Measurements from ENCODE around the gene SPX.
A peak's percentile ranks its signal among the peaks of the same experiment; 100 is the strongest.

SPX gene, protein sequence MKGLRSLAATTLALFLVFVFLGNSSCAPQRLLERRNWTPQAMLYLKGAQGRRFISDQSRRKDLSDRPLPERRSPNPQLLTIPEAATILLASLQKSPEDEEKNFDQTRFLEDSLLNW

DNA sequence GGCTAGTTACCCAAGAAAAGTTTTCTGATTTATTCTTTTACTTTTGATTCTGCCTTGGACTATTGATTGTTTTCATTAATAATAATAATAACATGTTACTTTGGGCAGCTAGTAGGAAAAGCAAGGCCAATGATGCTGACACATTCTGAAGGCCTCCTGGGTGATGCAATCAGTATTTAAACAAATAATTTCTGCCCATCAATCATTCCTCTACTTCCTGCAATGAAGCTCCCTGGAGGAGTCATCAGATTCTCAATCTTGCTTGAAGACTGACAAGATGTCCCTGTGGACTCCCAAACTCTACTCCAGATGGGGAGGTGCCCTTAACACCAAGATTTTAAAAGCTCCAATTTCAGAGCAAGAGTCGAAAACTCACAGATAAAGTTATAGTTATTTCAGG, at the start of gene SPX:
Gene SPX (plus strand): TSS at position 244 of the 400 bp plus-strand sequence. CDS start 177 bp downstream, outside the sequence.
- no peak for DNase-seq

- DNase-seq, result no peak
Observed at GRCh38 chr12:21476949-21477348, 49.1 kb upstream of the SPX start.

DNA sequence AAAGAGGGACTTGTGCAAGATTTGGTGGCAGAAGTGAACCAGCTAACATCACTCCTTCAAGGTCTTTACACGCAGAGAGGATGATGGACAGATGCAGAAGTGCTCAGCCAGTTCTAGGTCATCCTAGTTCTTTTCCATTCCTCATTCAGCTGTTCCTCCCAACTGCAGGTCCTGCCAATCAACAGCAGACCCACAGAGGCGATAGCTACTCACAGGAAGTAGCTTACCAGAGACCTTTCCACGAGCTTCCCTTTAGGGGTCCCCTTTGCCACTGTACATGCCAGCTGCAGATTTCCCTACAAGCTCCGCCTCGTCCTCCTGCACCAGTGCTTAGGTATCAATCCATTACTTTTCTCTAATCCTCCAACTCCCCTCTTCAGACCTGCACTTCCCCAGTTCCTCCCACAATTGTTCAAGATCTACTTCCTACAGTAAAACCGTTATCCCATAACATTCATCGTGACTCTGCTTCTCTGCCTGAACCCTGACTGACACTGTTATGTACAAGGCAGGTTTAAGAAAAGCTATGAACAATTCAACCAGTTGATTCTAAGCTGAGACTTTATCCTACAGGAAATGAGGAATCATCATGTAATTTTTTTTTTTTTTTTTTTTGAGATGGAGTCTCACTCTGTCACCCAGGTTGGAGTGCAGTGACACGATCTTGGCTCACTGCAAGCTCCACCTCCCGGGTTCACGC, 47.2 kb upstream of the SPX start:
- DNase-seq, result no peak

GRCh38 chr12:21483531-21483930, 42.6 kb upstream of the SPX start:
- DNase-seq, result no peak

- DNase-seq, result no peak
Observed at GRCh38 chr12:21485998-21486397, 40.1 kb upstream of the SPX start.

GRCh38 chr12:21499765-21500164, 26.3 kb upstream of the SPX start:
- no peak for DNase-seq

GRCh38 chr12:21500786-21501257, 25.3 kb upstream of the SPX start:
- DNase-seq, result peak; percentile 5

DNA sequence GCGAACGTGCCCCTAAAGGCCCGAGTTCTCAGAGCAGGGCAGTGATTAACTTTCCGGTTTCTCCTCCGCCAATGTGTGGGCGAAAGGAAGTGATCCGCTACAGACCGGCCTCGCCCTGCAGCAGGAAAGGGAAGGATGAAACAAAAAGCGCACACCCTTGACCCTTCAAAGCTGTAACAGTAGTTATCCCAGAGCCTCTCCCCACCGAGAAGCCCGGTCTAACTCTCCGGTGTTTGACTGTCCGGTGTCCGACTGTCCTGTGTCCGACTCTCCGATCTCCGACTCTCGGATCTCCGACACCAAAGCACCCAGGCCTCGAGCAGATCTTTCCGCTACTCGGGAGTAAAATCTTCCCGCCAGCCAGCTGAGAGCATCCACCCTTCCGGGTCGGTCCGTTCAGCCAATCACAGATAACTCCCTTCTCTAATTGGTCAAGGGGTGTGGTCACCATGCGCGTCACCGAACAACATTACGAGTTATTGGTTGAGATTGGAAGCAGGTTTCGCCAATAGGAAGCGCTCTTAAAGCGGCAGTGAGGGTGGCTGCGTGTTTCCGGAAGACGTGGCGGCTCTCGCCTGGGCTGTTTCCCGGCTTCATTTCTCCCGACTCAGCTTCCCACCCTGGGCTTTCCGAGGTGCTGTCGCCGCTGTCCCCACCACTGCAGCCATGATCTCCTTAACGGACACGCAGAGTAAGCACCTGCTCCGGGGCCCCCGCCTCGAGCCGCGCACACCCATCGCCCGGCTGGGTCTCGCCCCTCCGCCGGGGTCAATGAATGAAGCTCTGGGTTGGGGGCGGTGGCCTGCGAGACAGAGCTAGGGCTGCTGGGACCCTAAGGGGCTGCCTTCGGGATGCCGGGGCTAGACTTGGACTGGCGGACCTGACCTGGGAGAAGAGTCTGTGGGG, 24.6 kb upstream of the SPX start, which contains the start of the genes GOLT1B and RECQL:
Gene GOLT1B (plus strand): TSS at position 532 of the 906 bp plus-strand sequence. CDS start 135 bp downstream, at position 667.
Gene RECQL (minus strand): TSS at position 378 of the 906 bp plus-strand sequence. CDS start 2,065 bp downstream, outside the sequence.
- DNase-seq, result peak; percentile 97

DNA sequence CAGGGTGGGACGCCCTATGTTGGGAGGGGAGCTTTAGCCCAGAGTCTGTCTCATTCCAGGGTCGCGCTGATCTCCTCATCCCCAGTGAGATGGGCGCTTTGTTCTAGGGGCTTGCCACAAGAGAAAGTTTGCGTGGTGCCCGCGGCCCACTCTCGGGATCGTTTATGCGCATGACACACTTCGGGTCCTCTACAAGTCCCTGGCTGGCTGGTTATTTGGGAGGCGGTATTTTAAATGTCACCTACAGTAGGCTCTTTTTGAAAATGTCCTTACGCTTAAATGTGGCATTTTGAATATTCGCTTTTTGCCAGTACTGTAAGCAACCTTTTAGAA, 24.0 kb upstream of the SPX start:
- peak; percentile 8 for DNase-seq

DNA sequence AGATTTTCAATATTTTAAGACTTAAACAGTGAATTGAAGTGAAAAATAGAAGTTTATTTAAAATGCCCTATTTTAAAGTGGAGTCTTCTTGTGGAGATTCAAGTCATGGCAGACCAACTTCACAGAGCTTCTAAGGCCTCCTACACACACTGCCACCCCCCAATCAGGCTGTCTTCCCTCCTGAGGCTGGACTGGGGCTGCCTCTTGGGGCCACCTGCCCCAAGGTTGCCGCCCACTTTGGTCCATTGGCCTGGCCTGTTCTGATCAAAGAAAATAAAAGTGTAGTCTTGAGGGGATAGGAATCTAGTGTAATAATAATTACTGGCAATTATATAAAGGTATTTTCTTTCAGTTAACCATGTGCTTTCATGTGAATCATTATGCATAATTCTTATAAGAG, 23.2 kb upstream of the SPX start:
- no peak for DNase-seq

- no peak for DNase-seq
Observed at GRCh38 chr12:21505888-21506287, 20.2 kb upstream of the SPX start.

GRCh38 chr12:21507849-21508248, 18.2 kb upstream of the SPX start:
- DNase-seq, result no peak

DNA sequence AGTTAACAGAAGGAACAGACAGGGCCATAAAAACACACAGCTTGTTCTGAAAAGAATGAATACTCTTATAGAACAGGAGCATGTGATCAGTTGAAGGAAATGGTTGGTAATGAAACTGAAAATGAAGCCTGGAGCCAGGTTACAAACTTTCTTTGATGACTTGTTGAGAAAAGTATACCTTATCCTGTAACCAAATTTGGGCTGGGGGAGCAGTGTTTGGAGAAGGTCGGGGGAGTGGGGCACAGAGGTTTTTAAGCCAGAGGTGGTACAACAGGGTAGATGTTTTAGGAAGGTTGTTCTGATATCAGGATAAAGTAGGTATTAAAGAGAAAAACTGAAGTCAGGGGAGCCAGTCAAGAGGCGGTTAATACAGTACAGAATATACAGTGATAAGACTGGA, 16.3 kb upstream of the SPX start:
- no peak for DNase-seq

DNA sequence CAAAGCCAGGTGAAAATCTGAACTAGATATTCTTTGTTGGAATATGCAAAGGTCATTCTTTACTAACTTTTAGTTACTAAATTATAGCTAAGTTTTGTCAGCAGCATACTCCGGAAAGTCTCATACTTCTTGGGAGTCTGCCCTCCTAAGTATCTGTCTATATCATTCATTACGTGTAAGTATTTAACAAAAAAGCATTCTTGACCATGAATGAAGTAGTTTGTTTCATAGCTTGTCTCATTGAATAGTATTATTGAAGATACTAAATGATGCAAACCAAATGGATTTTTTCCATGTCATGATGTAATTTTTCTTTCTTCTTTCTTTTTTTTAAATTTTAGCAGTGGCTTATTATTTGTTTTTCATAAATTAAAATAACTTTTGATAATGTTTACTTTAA, 9.8 kb upstream of the SPX start:
- DNase-seq, result no peak

GRCh38 chr12:21518451-21518850, 7.6 kb upstream of the SPX start:
- no peak for DNase-seq

DNA sequence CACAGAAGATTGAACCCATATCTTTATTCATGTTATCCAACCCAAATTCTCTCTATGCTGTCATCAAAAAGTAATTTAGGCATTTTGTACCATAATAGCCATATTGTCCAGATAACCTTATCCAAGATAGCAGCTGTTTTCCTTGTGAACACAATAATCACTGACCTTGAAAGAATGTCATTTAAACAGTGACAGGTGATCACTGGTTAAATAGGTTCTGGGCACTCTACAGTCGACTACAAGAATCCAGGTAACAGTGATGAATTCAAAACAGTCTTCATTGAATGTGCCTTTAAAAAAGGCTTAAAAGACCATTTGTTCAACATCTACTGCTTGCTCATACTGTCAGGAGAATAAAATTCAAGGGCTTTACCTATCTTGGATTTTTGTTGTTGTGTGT, 4.6 kb upstream of the SPX start:
- DNase-seq, result no peak

GRCh38 chr12:21523148-21523547, 2.9 kb upstream of the SPX start:
- no peak for DNase-seq

DNA sequence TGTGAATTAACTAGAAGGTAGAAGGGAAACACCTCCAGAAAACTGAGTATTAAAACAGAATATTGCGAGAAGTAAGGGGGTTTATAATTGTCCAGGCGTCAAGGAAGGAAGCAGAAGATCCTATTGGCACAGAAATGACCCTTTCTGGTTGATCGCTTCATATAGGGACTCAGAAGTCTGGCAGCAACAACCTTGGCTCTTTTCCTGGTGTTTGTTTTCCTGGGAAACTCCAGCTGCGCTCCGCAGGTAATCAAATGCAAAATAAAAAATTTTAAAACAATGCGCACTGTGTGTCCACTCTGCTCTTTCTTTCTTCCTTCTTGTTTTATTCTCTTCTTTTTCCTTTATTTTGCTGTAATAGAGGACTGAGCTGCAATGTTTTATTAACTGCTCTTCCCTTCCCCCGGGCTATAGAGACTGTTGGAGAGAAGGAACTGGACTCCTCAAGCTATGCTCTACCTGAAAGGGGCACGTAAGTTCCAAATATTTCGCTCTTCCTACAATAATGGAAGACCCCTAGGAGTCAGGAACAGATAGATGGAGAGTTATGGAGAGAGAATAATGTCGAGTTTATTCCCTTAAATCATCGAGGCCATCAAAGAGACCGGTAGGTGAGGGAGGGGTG, 737 bp downstream of the SPX start:
- DNase-seq, result no peak

GRCh38 chr12:21527451-21528180, 1.5 kb downstream of the SPX start:
- DNase-seq, result peak; percentile 74

DNA sequence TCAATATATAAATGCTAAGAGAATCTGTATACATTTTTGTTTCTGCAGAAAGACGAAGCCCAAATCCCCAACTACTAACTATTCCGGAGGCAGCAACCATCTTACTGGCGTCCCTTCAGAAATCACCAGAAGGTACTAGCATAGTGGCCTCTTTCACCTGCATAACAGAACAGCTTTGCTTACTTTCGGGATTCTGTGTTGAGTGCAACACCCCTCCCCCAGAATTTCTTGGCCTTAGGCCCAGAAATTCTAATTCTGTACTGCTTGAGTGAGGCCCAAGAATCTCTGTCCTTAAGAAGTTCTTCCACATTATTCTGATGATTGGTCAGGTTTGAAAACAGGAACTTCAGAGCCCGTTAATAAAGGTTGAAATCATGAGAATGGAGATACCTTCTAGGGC, 2.9 kb downstream of the SPX start:
- DNase-seq, result peak; percentile 86

DNA sequence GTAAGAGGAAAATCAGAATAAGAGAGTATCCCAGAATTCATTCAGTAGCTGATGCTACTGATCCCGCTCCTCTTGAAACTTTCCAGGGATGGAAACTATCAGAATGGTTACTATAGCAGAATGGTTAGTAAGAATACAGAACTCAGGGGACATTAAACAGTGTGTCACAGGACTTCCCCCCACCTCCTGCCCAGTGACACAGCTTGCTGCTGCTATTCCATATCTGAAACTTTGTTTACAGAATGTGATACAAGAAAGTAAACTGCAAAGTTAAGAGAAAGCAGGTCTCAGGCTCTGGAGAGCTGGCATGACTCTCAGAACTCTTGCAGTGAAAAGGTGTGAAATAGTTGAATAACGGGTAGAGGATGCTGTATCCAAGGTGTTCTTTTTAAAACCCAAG, 3.4 kb downstream of the SPX start:
- no peak for DNase-seq

GRCh38 chr12:21538061-21538653, 12.1 kb downstream of the SPX start:
- no peak for DNase-seq
